SJCRH30 (cell line): ENCODE data around the gene SLC16A1. TPM values are rescaled to one million over a fixed set of nuclear protein-coding genes. Genes with fewer than 3 reads are reported as not detected.
"Not testable (repeated sequence)": the region's sequence is repeated elsewhere in the genome, so short reads cannot be mapped to it uniquely, and the experiment has no call there.

Experiments used
- DNase-seq, 2 experiments: peaks; one replicate each; pipeline ENCODE4 v3.0.0-alpha.2; 2015 to 2020
- H3K27ac ChIP-seq: fragments of 250-450 bp; sonication (Bioruptor Pico); 2 replicates; pipeline ENCODE4 v1.5.1; 2020; ENCODE audit warnings: mild to moderate bottlenecking, moderate library complexity
- H3K27me3 ChIP-seq: fragments of 250-450 bp; sonication (Bioruptor Pico); 2 replicates; pipeline ENCODE4 v1.5.1; 2020; ENCODE audit warnings: mild to moderate bottlenecking, moderate library complexity
- H3K36me3 ChIP-seq: fragments of 250-450 bp; sonication (Bioruptor Pico); 2 replicates; pipeline ENCODE4 v1.5.1; 2020; ENCODE audit warnings: mild to moderate bottlenecking, moderate library complexity
- H3K4me1 ChIP-seq: fragments of 250-450 bp; sonication (Bioruptor Pico); 2 replicates; pipeline ENCODE4 v1.5.1; 2020; ENCODE audit warnings: mild to moderate bottlenecking, moderate library complexity
- H3K4me3 ChIP-seq: fragments of 250-450 bp; sonication (Bioruptor Pico); 2 replicates; pipeline ENCODE4 v1.5.1; 2020; ENCODE audit warnings: mild to moderate bottlenecking, moderate library complexity
- H3K9me3 ChIP-seq: fragments of 250-450 bp; sonication (Bioruptor Pico); replicated peaks from 2 replicates; pipeline ENCODE4 v1.5.1; 2020; ENCODE audit warnings: mild to moderate bottlenecking, moderate library complexity
- total RNA-seq: library from RNA; depleted of rRNA; stranded (reverse); fragments of >200 nt; shearing (Covaris generic); gene quantifications from 2 replicates; pipeline ENCODE4 v1.2.3, GENCODE V29; 2014

Gene SLC16A1
- total RNA-seq, 1 experiment from 2014 or later = 153 TPM

DNA sequence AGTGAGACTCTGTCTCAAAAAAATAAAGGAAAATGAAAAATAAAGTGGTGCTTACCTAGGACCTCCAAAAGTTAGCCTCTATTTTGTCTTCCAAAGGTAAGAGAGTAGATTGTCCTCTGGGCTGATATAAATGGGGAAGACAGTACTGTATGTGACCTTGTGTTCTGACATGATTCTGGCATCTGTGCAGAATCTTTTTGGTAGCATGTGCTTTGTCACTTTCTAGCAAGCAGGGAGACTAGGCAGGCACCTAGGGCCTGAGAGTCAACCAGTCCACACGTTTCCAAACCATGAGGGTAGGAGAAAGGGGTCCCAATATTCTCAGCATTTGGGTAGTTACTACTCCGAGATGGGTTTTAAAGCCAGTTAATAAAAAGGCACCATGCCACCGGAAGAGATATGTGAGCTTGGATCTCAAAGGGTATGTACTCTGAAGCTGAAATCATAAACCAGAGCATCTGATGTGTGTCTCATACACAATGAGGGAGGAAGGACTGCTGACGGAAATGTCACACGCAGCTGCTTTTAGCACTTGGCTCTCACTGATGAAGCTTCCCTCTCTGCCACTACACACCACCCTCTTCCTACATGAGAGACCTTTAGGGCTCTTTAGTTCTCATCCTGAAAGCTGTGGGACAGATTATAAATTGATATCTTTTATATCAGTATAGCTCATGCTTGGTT, 27.0 kb upstream of the SLC16A1 start:
- no peak overlapping the region for H3K4me3 ChIP-seq
- no peaks in the 10 kb centered on the region for H3K27me3 ChIP-seq
- no peaks in the 10 kb centered on the region for H3K9me3 ChIP-seq
- H3K4me1 ChIP-seq = no peaks in the 10 kb centered on the region
- peak overlapping the region; percentile 10; the same call in 1 of the 2 replicates for H3K27ac ChIP-seq
- H3K36me3 ChIP-seq = no peaks in the 10 kb centered on the region
- no peak for DNase-seq

DNA sequence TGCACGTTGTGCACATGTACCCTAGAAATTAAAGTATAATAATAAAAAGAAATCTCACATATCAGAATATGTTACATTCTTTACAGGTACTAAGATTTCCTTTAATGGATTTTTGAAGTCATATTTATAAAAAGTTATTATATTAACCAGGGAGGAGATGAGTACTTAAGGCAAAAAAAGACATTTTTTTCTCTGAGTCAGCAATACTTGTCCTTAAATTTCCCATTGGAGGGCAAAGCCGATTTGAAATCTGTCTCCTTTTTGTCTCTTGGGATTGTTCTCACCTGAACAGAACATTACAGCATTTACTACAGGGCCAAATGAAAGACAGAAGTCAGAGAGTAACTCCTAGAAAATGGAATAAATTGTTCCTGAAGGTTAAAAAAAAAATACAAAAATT, 26.3 kb upstream of the SLC16A1 start:
- Histone ChIP-seq H3K4me1 (no peaks in the 10 kb centered on the region), H3K9me3 (no peaks in the 10 kb centered on the region), H3K4me3 (no peak overlapping the region), H3K36me3 (no peaks in the 10 kb centered on the region), H3K27ac (no peak overlapping the region), H3K27me3 (no peaks in the 10 kb centered on the region)
- DNase-seq = no peak

DNA sequence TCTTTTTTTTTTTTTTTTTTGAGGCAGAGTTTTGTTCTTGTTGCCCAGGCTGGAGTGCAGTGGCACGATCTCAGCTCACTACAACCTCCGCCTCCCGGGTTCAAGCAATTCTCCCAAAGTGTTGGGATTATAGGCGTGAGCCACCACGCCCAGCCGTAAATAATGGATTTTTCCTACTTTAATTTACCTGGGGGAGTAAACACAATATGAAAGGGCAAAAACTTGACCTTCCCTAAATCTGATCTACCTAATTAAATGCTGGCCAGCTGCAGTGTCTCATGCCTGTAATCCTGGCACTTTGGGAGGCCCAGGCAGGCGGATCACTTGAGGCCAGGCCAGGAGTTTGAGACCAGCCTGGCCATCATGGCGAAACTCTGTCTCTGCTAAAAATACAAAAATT, 25.8 kb upstream of the SLC16A1 start:
- not testable (repeated sequence) for H3K4me1 ChIP-seq, H3K27me3 ChIP-seq, H3K27ac ChIP-seq, H3K4me3 ChIP-seq, H3K36me3 ChIP-seq, H3K9me3 ChIP-seq, DNase-seq

DNA sequence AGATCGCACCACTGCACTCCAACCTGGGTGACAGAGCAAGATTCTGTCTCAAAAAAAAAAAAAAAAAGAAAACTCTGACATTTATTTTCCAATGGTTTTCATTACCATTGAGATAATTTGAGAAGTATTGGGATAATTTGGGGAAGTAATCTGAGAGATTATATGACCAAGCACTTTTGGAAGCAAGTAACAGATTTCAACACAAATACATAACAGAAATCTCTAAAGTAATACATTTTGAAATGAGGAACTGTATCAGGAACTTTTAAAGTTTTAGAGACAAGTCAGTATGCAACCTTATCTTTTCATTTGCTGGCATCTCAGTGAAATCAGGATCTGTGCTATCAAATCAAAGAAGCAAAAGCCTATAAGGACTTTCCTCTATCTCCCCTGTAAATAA, 25.4 kb upstream of the SLC16A1 start:
- H3K4me1 ChIP-seq = no peaks in the 10 kb centered on the region
- no peaks in the 10 kb centered on the region for H3K27me3 ChIP-seq
- no peak for DNase-seq
- no peak overlapping the region for H3K4me3 ChIP-seq
- no peak overlapping the region for H3K27ac ChIP-seq
- H3K36me3 ChIP-seq = no peaks in the 10 kb centered on the region
- no peaks in the 10 kb centered on the region for H3K9me3 ChIP-seq

DNA sequence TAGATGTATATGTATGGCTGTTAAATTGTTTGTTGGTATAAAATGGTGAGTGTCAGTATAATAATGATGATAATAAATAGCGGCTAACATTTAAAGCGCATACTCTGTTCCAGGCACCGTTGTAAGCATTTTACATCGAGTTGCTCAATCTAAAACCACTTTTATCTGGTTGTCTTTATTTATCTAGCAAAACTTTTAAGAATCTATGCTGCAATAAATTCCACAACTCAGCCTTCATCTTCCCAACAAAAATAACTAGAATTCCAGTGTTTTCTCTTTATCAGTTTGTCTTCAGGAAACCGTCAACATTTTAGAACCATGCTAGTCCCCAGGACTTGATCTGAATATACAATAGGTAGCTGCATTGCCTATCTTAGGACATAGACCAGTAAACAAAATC, 19.3 kb upstream of the SLC16A1 start:
- H3K27me3 ChIP-seq = no peaks in the 10 kb centered on the region
- no peaks in the 10 kb centered on the region for H3K4me1 ChIP-seq
- DNase-seq = no peak
- H3K4me3 ChIP-seq = no peak overlapping the region
- H3K36me3 ChIP-seq = peaks cover 5% of the 10 kb centered on the region; the same call in 1 of the 2 replicates
- no peaks in the 10 kb centered on the region for H3K9me3 ChIP-seq
- H3K27ac ChIP-seq = no peak overlapping the region

DNA sequence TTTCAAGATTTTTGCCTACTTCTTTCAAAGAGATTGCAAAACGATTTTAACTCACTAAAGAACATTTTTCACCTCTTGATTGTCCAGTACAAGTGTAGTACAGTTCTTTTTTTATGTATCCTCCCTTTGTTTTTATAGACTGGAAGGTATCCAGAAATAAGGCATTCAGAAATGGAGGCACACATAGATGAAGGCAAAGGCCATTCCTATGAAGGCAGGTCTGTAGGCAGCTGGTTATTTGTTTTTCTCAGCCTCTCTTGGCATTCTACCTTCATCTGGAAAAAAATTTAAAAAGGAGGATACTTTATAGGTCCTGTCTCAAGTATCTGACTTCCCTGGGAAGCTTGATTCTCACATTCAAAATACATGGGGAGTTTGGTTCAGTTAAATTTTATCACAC, 18.6 kb upstream of the SLC16A1 start:
- no peaks in the 10 kb centered on the region for H3K4me1 ChIP-seq
- DNase-seq = no peak
- H3K4me3 ChIP-seq = no peak overlapping the region
- H3K36me3 ChIP-seq = peaks cover 5% of the 10 kb centered on the region; the same call in 1 of the 2 replicates
- no peaks in the 10 kb centered on the region for H3K27me3 ChIP-seq
- no peaks in the 10 kb centered on the region for H3K9me3 ChIP-seq
- no peak overlapping the region for H3K27ac ChIP-seq

DNA sequence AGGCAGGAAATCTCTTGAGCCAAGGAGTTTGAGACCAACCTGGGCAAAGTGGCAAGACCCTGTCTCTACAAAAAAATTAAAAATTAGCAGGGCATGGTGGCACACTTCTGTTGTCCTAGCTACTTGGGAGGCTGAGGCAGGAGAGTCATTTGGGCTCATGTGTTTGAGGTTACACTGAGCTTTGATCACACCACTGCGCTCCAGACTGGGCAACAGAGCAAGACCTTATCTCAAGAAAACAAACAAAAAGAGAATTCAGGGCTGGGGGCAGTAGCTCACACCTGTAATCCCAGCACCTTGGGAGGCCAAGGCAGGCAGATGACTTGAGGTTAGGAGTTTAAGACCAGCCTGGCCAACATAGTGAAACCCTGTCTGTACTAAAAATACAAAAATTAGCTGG, 17.8 kb upstream of the SLC16A1 start:
- Histone ChIP-seq H3K9me3 (no peaks in the 10 kb centered on the region), H3K27me3 (no peaks in the 10 kb centered on the region), H3K4me3 (no peak overlapping the region), H3K4me1 (no peaks in the 10 kb centered on the region), H3K36me3 (peaks cover 5% of the 10 kb centered on the region; the same call in 1 of the 2 replicates), H3K27ac (no peak overlapping the region)
- DNase-seq = no peak

DNA sequence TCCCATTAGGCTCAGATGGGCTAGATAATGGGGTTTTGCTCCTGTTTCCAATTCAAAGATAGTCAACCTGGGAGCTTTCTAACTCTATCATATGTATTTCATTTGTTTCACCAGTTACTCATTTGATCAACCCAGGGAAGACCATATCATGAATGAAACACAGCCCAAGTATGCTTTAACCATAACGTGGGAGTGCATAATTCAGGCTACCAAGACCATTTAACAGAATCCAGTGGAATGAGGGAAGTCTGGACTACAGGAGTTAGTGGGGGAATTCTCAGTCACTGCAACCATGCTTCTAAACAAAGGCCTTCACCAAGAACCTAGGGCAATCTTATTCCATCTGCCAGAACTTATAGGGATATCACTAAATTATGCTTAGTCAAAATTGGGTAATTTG, 15.0 kb upstream of the SLC16A1 start:
- H3K27ac ChIP-seq = no peak overlapping the region
- H3K27me3 ChIP-seq = no peaks in the 10 kb centered on the region
- DNase-seq = no peak
- no peaks in the 10 kb centered on the region for H3K9me3 ChIP-seq
- no peak overlapping the region for H3K4me3 ChIP-seq
- no peaks in the 10 kb centered on the region for H3K4me1 ChIP-seq
- H3K36me3 ChIP-seq = peaks cover 27% of the 10 kb centered on the region

DNA sequence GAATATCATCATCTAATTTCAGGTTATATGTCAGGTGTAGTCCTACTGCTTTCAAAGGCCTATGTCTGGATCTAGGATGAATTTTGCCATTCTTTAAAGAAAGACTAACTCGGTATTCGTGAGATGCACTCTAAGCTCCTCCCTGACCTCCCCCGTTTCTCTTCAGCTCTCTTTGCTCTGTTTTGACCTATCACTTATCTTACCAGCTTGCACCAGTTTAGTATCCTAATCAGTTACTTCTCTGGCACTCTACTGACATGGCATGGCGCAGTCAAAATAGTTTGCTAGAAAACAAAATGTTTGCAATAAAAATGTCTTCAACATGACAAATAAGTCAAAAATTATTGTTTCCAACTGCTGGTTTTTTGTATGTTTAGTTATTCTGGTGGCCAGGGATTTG, 8.4 kb upstream of the SLC16A1 start:
- H3K27ac ChIP-seq = no peak overlapping the region
- no peaks in the 10 kb centered on the region for H3K4me1 ChIP-seq
- DNase-seq = no peak
- H3K4me3 ChIP-seq = no peak overlapping the region
- H3K9me3 ChIP-seq = no peaks in the 10 kb centered on the region
- no peaks in the 10 kb centered on the region for H3K27me3 ChIP-seq
- H3K36me3 ChIP-seq = peaks cover 56% of the 10 kb centered on the region

DNA sequence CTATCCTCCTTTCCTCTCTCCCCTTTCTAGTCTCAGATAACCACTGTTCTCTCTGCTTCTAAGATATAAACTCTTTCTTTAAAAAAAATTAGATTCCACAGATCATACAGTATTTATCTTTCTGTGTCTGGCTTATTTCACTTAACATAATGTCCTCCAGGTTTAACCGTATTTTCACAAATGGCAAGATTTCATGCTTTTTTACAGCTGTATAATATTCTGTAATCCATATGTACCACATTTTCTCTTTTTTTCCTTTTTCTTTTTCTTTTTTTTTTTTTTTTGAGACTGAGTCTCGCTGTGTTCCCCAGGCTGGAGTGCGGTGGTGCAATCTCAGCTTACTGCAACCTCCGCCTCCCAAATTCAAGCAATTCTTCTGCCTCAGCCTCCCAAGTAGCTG, 5.1 kb upstream of the SLC16A1 start:
- Histone ChIP-seq H3K4me3 (no peak overlapping the region), H3K27ac (no peak overlapping the region), H3K4me1 (no peaks in the 10 kb centered on the region), H3K9me3 (no peaks in the 10 kb centered on the region), H3K36me3 (peaks cover 32% of the 10 kb centered on the region), H3K27me3 (no peaks in the 10 kb centered on the region)
- no peak for DNase-seq

DNA sequence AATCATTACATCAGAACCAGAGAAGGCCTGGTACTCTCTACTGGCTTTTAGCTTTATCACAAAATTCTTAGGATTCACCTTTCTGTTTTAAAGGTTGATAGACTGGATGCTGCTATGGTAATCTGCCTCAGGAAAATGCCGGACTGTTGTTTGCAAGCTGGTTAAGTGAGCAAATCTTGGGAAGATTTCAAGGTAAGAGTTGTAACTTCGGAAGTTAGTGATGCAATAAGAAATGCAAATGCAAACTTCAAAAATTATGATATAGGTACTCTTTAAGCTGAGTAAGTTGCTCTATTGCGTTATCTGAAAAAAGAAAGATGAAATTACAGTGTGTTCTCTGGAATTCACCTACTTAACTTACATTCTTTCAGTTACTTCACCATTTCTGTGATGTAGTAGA, 4.4 kb upstream of the SLC16A1 start:
- Histone ChIP-seq H3K36me3 (peaks cover 28% of the 10 kb centered on the region), H3K9me3 (no peaks in the 10 kb centered on the region), H3K4me3 (no peak overlapping the region), H3K27me3 (no peaks in the 10 kb centered on the region), H3K4me1 (no peaks in the 10 kb centered on the region), H3K27ac (no peak overlapping the region)
- DNase-seq = no peak

DNA sequence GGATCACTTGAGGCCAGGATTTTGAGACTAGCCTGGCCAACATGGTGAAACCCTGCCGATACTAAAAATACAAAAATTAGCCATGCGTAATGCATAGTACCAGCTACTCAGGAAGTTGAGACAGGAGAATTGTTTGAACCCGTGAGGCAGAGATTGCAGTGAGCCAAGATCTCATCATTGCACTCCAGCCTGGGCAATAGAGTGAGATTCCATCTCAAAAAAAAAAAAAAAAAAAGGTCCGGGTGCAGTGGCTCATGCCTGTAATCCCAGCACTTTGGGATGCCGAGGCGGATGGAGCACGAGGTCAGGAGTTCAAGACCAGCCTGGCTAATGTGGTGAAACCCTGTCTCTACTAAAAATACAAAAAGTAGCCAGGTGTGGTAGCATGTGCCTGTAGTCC, 2.2 kb upstream of the SLC16A1 start:
- not testable (repeated sequence) for H3K27me3 ChIP-seq, H3K4me1 ChIP-seq, H3K27ac ChIP-seq, H3K9me3 ChIP-seq, DNase-seq
- Histone ChIP-seq H3K4me3 (peak overlapping the region; percentile 87; the same call in 1 of the 2 replicates), H3K36me3 (peaks cover 14% of the 10 kb centered on the region)

DNA sequence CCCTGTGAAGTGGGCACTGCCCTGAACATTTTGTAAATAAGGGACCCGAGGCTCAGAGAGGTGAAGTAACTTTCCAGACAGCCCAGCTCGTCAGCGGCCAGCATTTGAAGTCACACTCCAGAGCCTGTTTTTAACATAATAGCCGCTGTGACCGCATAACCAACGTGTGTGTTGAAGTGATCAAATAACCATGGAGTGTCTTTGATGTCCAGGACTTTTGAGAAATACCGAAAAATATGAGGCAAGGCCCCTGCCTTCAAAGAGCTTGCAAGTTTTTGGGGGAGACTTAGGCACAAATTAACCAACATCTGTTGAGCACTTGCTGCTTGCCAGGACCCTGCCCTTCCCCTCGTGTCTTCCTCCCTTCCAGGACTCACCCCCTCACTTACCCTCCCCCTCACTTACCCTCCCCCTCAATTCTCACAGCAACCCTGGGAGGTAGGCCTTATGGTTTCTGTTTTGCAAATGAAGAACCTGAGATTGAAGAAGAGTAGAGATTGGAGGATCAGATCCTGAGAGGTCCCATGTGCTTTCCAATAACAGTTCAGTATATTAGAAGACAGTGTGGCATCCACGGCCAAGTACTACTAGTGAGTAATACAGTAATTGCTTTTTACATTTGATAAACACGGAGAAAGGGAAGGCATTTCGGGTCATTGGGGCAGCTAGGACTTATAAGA, 1.3 kb upstream of the SLC16A1 start:
- H3K36me3 ChIP-seq = peaks cover 14% of the 10 kb centered on the region
- H3K27me3 ChIP-seq = no peaks in the 10 kb centered on the region
- H3K9me3 ChIP-seq = no peaks in the 10 kb centered on the region
- H3K4me3 ChIP-seq = peak overlapping the region; percentile 87
- H3K4me1 ChIP-seq = no peaks in the 10 kb centered on the region
- DNase-seq = peak; percentile 33 to 60
- H3K27ac ChIP-seq = peak overlapping the region; percentile 85

DNA sequence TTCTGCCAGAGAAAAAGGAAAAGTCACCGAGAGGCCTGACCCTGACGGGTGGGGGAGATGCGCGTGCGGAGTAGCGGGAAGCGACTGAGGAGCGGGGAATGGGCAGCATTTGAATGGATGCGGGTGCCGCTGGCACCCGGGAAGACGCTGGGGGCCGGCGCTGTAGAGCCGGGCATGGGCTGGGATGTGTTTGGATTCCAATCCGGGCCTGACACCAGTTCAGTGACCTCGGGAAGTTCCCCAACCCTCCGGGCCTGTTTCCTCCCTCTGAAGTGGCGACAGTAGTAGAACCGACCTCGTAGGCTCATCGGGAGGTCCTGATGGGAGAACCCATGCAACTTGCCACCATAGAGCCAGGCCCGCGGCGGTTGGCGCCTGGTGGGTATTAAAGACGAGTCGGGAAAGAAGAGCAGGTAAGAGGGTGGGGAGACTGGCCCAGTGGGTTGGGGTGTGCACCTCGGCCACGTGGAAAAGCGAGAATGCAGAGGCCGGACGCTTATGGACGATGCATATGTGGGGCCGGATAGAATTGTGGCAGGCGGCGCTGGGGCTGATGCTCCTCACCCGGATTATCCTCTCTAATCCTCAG, 642 bp upstream of the SLC16A1 start:
- H3K27me3 ChIP-seq = no peaks in the 10 kb centered on the region
- H3K36me3 ChIP-seq = peaks cover 10% of the 10 kb centered on the region
- no peak for DNase-seq
- H3K27ac ChIP-seq = peak overlapping the region; percentile 85
- no peaks in the 10 kb centered on the region for H3K4me1 ChIP-seq
- H3K9me3 ChIP-seq = no peaks in the 10 kb centered on the region
- peak overlapping the region; percentile 87 for H3K4me3 ChIP-seq

DNA sequence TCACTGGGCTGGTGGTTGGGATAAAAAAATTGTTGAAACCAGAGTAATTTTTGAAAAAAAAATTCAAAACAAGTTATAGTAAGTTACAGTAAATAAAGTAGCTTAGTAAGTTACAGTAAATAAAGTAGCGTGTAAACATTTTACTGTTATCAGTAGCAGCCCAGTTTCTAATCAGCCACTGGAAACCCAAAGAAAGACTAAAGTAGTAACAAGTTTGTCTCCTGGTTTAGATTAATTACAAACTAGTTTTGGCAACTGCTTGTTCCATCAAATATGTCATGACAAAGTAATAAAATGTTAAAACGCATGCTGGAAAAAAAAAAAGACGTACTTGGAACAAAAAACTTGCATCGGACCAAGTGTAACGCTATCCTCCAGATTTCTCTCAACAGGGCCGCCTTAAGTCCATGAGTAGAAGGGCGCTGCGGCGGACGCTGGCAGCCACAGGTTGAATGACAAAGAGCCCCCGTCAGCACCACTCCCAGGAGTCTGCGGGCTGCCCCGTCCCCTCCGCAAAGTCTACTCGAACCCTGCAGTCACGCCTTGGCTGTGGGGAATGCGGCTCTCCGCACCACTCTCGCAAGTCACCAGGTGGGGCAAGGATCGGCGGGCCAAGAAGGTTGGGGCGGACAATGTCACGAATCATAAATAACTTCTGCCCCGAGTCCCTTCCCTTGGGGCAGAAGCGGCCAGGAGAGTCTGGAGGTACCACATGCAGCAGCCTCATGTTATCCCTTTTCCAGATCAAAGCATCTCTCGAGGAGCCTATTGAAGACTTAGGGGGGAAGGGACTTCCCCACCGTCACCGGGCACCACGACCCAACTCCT, 837 bp downstream of the SLC16A1 start:
- DNase-seq = peak; percentile 74 to 81
- peak overlapping the region; percentile 87 for H3K4me3 ChIP-seq
- H3K27me3 ChIP-seq = no peaks in the 10 kb centered on the region
- H3K4me1 ChIP-seq = no peaks in the 10 kb centered on the region
- H3K27ac ChIP-seq = peak overlapping the region; percentile 85
- peaks cover 2% of the 10 kb centered on the region; the same call in 1 of the 2 replicates for H3K36me3 ChIP-seq
- no peaks in the 10 kb centered on the region for H3K9me3 ChIP-seq
